HepG2 (cell line): ENCODE data around the gene DNAJB11. TPM values are rescaled to one million over a fixed set of nuclear protein-coding genes. Genes with fewer than 3 reads are reported as not detected.

Experiments
- AGO1 ChIP-seq: fragments of 200-400 bp; formaldehyde crosslinking; IDR thresholded peaks from 2 replicates; pipeline ENCODE4 v1.6.1; 2017; ENCODE audit warnings: mild to moderate bottlenecking, low read depth, low read length, moderate library complexity; ENCODE audit not compliant: poor library complexity, severe bottlenecking
- AHR ChIP-seq: IDR thresholded peaks from 2 replicates; pipeline ENCODE4 v1.6.1; 2018; ENCODE audit warnings: missing genetic modification reagents, missing compliant biosample characterization
- CCDC6 ChIP-seq: sonication (generic); formaldehyde crosslinking; IDR thresholded peaks from 2 replicates; pipeline ENCODE4 v1.8.1; 2022; ENCODE audit warnings: mild to moderate bottlenecking, missing genetic modification reagents, moderate library complexity
- CENPBD1 ChIP-seq: sonication (generic); formaldehyde crosslinking; IDR thresholded peaks from 2 replicates; pipeline ENCODE4 v1.8.0; 2022; ENCODE audit warnings: missing genetic modification reagents, low read depth, mild to moderate bottlenecking, borderline replicate concordance
- GATA4 ChIP-seq: sonication (generic); IDR thresholded peaks from 2 replicates; pipeline ENCODE4 v1.6.1; 2016; ENCODE audit warnings: antibody characterized with exemption, low read depth, borderline replicate concordance
- HIVEP1 ChIP-seq: sonication (generic); formaldehyde crosslinking; IDR thresholded peaks from 2 replicates; pipeline ENCODE4 v1.4.0; 2020; ENCODE audit warnings: mild to moderate bottlenecking, missing genetic modification reagents
- HNRNPL ChIP-seq: fragments of 200-400 bp; formaldehyde crosslinking; IDR thresholded peaks from 2 replicates; pipeline ENCODE4 v1.6.1; 2017; ENCODE audit warnings: mild to moderate bottlenecking, low read depth, low read length
- MXD4 ChIP-seq: IDR thresholded peaks from 2 replicates; pipeline ENCODE4 v1.6.1; 2016; ENCODE audit warnings: mild to moderate bottlenecking, missing biosample characterization, missing genetic modification reagents
- NCOA2 ChIP-seq: sonication (generic); formaldehyde crosslinking; IDR thresholded peaks from 2 replicates; pipeline ENCODE4 v1.8.0; 2022; ENCODE audit warnings: inconsistent platforms
- NFE2 ChIP-seq: sonication (generic); formaldehyde crosslinking; IDR thresholded peaks from 2 replicates; pipeline ENCODE4 v1.4.0; 2020; ENCODE audit warnings: missing genetic modification reagents
- POLR2AphosphoS2 ChIP-seq: IDR thresholded peaks from 2 replicates; pipeline ENCODE4 v1.6.1; 2011; ENCODE audit warnings: low read depth, low read length, improper control_type of control experiment
- SNAPC4 ChIP-seq: sonication (generic); formaldehyde crosslinking; IDR thresholded peaks from 2 replicates; pipeline ENCODE4 v1.4.0; 2020; ENCODE audit warnings: mild to moderate bottlenecking, missing genetic modification reagents
- SRSF9 ChIP-seq: fragments of 200-400 bp; formaldehyde crosslinking; IDR thresholded peaks from 2 replicates; pipeline ENCODE4 v1.6.1; 2018; ENCODE audit warnings: borderline replicate concordance, mild to moderate bottlenecking, low read depth, low read length; ENCODE audit not compliant: insufficient read depth, poor library complexity, severe bottlenecking
- XRCC5 ChIP-seq: fragments of 200-400 bp; formaldehyde crosslinking; optimal IDR thresholded peaks from 2 replicates; pipeline ENCODE3; 2017; ENCODE audit warnings: mild to moderate bottlenecking, low read length
- ZFP1 ChIP-seq: IDR thresholded peaks from 2 replicates; pipeline ENCODE4 v1.6.1; 2016
- ZNF550 ChIP-seq: sonication (generic); formaldehyde crosslinking; IDR thresholded peaks from 2 replicates; pipeline ENCODE4 v1.4.0; 2020; ENCODE audit warnings: mild to moderate bottlenecking, missing genetic modification reagents, borderline replicate concordance
- ZNF576 ChIP-seq: sonication (generic); formaldehyde crosslinking; IDR thresholded peaks from 2 replicates; pipeline ENCODE4 v1.4.0; 2020; ENCODE audit warnings: mild to moderate bottlenecking, missing genetic modification reagents
- ZNF776 ChIP-seq: sonication (generic); formaldehyde crosslinking; IDR thresholded peaks from 2 replicates; pipeline ENCODE4 v1.4.0; 2020; ENCODE audit warnings: mild to moderate bottlenecking, missing genetic modification reagents
- ZNF790 ChIP-seq: sonication (generic); formaldehyde crosslinking; IDR thresholded peaks from 2 replicates; pipeline ENCODE4 v1.8.0; 2022; ENCODE audit warnings: missing genetic modification reagents, mild to moderate bottlenecking, borderline replicate concordance
- polyA plus RNA-seq, 8 experiments: library from polyadenylated mRNA; depleted of rRNA in 3 of 8; stranded (reverse) in 7 of 8; unstranded in 1 of 8; fragments of >200 nt; fragmentation: Illumina TruSeq in 4 of 8; extraction: Trizol in 4 of 8; gene quantifications; 2 replicates each; pipeline versions ENCODE4 v1.2.1 to v1.2.3, GENCODE V29; 2011 to 2016; ENCODE audit warnings: low read depth in 4 of 8, missing spikeins in 1 of 8, mixed read lengths in 1 of 8; ENCODE audit not compliant: insufficient read depth in 1 of 8
- total RNA-seq, 5 experiments: library from RNA; depleted of rRNA; stranded (reverse); fragments of >200 nt; fragmentation: Illumina TruSeq; extraction: Trizol; gene quantifications; 2 replicates each; pipeline ENCODE4 v1.2.3, GENCODE V29; 2016; ENCODE audit warnings: low read depth in 1 of 5
- TF ChIP-seq, protein P1 (sequence below): sonication (generic); formaldehyde crosslinking; IDR thresholded peaks from 2 replicates; pipeline ENCODE4 v1.5.1; 2020; ENCODE audit warnings: mild to moderate bottlenecking, missing genetic modification reagents

The DNAJB11 gene
- total and polyA plus RNA-seq, 2 of the 13 experiments (the other 11 are each of a cell fraction or from before 2014, with no cell fraction given) = 41.0 to 132 TPM

DNA sequence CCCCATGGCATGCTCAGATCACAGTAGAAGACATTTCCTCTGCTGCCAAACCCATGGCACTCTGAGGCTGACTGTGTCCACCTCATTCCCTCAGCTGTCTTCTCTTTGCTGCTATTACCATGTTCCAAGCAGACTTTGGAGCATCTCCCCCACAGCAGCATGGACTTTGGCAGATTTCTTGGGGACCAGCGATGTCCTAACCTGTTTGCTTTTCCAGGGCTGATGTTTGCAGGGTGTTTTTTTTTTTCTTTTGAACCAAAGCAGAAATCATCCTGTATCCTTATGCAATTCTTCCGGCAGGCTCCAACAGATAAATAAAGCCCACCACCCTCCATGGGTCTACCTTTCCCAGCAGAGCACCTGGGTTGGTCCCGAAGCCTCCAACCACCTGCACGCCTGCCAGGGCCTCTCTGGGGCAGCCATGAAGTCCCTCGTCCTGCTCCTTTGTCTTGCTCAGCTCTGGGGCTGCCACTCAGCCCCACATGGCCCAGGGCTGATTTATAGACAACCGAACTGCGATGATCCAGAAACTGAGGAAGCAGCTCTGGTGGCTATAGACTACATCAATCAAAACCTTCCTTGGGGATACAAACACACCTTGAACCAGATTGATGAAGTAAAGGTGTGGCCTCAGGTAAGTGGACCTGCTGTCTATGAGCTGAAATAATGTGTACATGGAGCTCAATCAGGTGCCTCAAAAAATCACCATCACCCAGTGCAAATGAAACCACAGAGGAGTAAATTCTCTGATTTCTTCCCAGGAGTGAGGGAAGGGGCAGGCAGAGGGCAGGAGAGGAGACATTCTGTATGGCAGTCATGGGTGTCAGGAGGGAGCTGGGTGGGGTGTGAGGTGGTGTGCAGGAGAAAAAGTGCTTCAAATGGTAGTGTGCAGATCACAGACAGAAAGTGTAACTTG is 42.5 kb downstream of the DNAJB11 start, which contains the start of gene AHSG (continued):
- TF ChIP-seq CENPBD1 (CRISPR knock-in tag) (no peak), CCDC6 (CRISPR knock-in tag) (no peak), ZFP1 (CRISPR knock-in tag) (peak; percentile 73; the same call in 1 of the 2 replicates), ZNF776 (no peak; the same call in 1 of the 2 replicates), AGO1 (no peak), NCOA2 (peak; percentile 98), SNAPC4 (CRISPR knock-in tag) (peak; percentile 62; the same call in 1 of the 2 replicates), SRSF9 (no peak), POLR2AphosphoS2 (no peak), ZNF550 (no peak), ZNF790 (no peak), HIVEP1 (CRISPR knock-in tag) (peak; percentile 72), GATA4 (peak; percentile 97), AHR (CRISPR knock-in tag) (no peak; the same call in 1 of the 2 replicates), ZNF576 (CRISPR knock-in tag) (0 out of 2 replicates have a peak, but pooled peaks have one; percentile 36), MXD4 (CRISPR knock-in tag) (peak; percentile 48; the same call in 1 of the 2 replicates), HNRNPL (peak; percentile 50; the same call in 1 of the 2 replicates), XRCC5 (peak; percentile 27), NFE2 (CRISPR knock-in tag) (no peak)
- TF ChIP-seq, protein P1, sequence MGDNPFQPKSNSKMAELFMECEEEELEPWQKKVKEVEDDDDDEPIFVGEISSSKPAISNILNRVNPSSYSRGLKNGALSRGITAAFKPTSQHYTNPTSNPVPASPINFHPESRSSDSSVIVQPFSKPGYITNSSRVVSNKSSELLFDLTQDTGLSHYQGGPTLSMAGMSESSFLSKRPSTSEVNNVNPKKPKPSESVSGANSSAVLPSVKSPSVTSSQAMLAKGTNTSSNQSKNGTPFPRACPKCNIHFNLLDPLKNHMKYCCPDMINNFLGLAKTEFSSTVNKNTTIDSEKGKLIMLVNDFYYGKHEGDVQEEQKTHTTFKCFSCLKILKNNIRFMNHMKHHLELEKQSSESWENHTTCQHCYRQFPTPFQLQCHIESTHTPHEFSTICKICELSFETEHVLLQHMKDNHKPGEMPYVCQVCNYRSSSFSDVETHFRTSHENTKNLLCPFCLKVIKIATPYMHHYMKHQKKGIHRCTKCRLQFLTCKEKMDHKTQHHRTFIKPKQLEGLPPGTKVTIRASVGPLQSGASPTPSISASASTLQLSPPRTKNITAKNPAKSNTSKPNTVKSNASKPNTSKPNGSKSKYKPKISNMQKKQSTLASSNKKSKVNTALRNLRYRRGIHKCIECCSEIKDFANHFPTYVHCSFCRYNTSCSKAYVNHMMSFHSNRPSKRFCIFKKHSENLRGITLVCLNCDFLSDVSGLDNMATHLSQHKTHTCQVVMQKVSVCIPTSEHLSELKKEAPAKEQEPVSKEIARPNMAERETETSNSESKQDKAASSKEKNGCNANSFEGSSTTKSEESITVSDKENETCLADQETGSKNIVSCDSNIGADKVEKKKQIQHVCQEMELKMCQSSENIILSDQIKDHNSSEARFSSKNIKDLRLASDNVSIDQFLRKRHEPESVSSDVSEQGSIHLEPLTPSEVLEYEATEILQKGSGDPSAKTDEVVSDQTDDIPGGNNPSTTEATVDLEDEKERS (CRISPR knock-in tag) = peak; percentile 90
